NB4 (cell line): ENCODE data around the gene SPDYE17.
A peak's percentile ranks its signal among the peaks of the same experiment; 100 is the strongest.
"Not testable (repeated sequence)": the region's sequence is repeated elsewhere in the genome, so short reads cannot be mapped to it uniquely, and the experiment has no call there.

Source experiments
- DNase-seq: peaks from one replicate; pipeline ENCODE4 v3.0.0; 2010; ENCODE audit warnings: low read depth
- H3K4me3 ChIP-seq: one replicate; pipeline ENCODE4 v1.5.1; 2011; ENCODE audit warnings: mild to moderate bottlenecking, low read depth, low read length, moderate library complexity
- MYC ChIP-seq: IDR thresholded peaks from 2 replicates; pipeline ENCODE4 v1.6.1; 2011; ENCODE audit warnings: low read depth, low read length
- POLR2A ChIP-seq: IDR thresholded peaks from 2 replicates; pipeline ENCODE4 v1.6.1; 2011; ENCODE audit warnings: mild to moderate bottlenecking; ENCODE audit not compliant: insufficient read length; ENCODE audit errors: extremely low read depth
- TF ChIP-seq, protein P1 (sequence below): IDR thresholded peaks from 2 replicates; pipeline ENCODE4 v1.6.1; 2011; ENCODE audit warnings: low read depth, low read length
- TF ChIP-seq, protein P2 (sequence below): IDR thresholded peaks from one replicate; pipeline ENCODE4 v1.5.1; 2012; ENCODE audit warnings: low read depth, low read length

The SPDYE17 gene

DNA sequence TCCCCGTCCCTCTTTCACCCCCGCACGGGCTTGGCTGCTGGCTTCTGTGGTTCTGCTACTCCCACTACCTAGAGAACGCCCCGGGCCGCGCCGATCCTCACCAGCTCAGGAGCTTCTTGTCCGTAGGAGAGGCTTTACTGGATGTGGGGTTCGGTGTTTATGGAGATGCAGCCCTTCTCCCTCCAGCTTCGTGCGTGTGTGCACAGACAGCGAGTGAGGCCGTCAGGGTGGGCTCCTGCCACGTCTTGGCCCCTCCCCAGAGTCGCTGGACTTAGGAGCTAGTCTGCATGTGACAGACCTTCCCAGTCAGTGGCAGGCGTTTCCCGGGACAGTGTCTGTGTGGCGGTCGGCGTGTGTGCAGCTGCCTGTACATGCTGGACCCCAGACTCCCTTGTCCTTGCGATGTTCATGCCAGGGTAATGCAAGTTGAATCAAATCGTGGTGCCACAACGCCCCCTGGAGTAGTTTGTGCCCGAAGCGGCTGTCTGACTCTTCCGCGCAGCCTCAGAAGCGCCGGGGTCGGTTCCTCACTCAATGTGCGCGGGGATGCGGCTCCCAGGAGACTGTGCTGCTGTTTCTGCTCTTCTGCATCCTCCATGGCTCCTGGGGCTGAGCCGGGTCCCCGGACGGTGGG, 32.6 kb downstream of the SPDYE17 start:
- not testable (repeated sequence) for H3K4me3 ChIP-seq, DNase-seq

DNA sequence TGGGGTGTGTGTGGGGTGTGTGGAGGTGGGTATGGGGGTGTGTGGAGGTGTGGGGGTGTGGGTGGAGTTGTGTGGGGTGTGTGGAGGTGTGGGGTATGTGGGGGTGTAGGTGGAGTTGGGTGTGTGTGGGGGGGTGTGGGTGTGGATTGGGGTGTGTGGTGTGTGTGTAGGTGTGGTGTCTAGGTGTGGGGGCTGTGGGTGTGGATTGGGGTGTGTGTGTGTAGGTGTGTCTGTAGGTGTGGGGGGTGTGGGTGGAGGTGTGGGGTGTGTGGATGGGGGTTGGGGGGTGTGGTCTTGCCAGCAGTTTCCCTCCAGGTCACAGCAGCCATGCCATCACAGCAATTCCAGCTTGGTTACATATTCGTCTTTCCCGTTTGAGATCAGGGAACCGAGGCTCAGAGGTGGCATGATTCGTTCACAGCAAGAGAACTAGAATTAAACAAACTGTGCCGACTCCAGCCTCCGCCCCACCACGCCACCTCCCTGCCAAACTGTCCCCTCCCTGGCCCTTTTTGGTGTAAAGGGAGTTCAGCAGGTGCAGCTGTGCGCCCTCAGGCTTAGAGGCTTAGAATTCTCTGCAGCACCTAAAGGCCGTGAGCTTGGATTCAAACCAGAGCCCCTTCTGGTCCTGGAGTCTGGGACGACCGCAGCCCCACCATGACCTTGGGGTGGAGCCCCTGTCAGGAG, 33.3 kb downstream of the SPDYE17 start:
- DNase-seq, result peak; percentile 50
- H3K4me3 ChIP-seq, result not testable (repeated sequence)

DNA sequence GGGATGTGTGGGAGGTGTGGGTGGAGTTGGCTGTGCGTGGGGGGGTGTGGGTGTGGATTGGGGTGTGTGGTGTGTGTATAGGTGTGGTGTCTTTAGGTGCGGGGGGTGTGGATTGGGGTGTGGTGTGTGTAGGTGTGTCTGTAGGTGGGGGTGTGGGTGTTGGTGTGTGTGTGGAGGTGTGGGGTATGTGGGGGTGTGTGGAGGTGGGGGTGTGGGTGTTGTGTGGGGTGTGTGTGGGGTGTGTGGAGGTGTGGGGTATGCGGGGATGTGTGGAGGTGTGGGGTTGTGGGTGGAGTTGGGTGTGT, 33.9 kb downstream of the SPDYE17 start:
- no peak overlapping the region for H3K4me3 ChIP-seq
- TF ChIP-seq MYC, result no peak
- DNase-seq, result peak; percentile 13

DNA sequence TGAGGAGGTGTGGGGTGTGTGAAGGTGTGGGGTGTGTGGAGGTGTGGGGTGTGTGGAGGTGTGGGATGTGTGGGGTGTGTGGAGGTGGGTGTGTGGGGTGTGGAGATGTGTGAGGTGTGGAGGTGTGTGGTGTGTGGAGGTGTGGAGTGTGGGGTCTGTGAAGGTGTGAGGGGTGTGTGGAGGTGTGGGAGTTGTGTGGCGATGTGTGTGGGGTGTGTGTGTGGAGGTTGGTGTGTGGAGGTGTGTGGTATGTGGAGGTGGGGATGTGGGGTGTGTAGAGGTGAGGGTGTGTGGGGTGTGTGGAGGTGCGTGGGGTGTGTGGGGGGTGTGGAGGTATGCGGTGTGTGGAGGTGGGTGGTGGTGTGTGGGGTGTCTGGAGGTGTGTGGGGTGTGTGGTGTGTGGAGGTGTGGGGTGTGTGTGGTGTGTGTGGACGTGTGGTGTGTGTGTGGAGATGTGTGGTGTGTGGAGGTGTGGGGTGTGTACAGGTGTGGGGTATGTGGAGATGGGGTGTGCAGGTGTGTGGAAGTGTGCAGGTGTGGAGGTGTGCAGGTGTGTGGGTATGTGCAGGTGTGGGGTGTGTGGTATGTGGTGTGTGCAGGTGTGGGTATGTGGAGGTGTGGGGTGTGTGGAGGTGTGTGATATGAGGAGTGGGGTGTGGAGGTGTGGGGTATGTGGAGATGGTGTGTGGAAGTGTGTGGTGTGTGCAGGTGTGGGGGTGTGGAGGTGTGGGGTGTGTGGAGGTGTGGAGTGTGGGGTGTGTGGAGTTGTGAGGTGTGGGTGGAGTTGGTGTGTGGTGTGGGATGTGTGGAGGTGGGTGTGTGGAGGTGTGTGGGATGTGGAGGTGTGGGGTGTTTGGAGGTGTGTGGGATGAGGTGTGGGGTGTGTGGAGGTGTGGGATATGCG, 34.5 kb downstream of the SPDYE17 start:
- no peak overlapping the region for H3K4me3 ChIP-seq
- peak; percentile 18 for DNase-seq
- TF ChIP-seq, protein P1, sequence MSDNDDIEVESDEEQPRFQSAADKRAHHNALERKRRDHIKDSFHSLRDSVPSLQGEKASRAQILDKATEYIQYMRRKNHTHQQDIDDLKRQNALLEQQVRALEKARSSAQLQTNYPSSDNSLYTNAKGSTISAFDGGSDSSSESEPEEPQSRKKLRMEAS, result no peak
- no peak for TF ChIP-seq MYC
- no peak for TF ChIP-seq POLR2A
- TF ChIP-seq, protein P2, sequence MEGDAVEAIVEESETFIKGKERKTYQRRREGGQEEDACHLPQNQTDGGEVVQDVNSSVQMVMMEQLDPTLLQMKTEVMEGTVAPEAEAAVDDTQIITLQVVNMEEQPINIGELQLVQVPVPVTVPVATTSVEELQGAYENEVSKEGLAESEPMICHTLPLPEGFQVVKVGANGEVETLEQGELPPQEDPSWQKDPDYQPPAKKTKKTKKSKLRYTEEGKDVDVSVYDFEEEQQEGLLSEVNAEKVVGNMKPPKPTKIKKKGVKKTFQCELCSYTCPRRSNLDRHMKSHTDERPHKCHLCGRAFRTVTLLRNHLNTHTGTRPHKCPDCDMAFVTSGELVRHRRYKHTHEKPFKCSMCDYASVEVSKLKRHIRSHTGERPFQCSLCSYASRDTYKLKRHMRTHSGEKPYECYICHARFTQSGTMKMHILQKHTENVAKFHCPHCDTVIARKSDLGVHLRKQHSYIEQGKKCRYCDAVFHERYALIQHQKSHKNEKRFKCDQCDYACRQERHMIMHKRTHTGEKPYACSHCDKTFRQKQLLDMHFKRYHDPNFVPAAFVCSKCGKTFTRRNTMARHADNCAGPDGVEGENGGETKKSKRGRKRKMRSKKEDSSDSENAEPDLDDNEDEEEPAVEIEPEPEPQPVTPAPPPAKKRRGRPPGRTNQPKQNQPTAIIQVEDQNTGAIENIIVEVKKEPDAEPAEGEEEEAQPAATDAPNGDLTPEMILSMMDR, result no peak

DNA sequence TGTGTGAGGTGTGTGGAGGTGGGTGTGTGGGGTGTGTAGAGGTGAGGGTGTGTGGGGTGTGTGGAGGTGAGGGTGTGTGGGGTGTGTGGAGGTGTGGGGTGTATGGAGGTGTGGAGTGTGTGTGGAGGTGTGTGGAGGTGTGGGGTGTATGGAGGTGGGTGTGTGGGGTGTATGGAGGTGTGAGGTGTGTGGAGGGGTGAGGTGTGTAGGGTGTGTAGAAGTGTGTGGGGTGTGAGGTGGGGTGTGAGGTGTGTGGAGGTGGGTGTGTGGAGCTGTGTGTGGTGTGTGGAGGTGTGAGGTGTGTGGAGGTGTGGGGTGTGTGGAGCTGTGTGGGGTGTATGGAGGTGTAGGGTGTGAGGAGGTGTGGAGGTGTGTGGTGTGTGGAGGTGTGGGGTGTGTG, 35.2 kb downstream of the SPDYE17 start:
- not testable (repeated sequence) for DNase-seq, H3K4me3 ChIP-seq

DNA sequence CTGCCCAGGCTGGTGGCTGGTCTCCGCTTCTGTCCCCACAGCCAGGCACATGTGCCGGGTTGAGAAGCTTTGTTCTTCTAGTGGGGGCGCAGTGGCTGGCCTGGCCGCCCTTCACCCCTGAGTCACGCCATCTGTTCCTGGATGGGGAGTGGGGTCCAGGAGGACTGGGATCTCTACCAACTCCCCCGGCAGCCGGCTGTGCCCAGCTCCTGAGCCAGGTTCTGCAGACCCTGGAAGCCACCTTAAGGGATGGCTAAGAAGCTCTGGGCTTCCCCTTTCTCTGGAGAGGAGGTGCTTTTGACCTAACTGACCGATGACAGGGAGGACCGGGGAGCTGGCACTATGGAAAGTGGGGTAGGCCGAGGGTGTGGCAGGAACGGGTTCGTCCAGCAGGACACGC, 37.9 kb downstream of the SPDYE17 start:
- DNase-seq, result not testable (repeated sequence)

DNA sequence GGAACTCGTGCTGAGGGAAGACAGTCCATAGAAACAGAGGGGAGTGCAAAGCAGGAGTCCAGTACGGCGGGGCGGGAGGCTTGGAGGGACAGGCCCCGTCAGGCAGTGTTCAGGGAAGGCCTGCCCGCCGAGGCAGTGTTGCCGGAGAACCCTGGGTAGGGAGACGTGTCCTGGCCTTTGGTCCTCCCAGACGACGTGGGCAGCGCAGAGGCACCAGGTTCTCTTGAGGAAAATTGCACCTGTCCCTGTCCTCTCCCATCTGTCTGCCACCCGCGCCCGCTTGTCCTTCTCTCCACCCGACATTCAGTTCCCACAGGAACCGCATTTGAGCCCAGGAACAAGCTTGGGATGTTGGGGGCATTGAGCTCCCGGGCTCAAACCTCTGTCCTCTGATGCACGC, 38.3 kb downstream of the SPDYE17 start:
- DNase-seq, H3K4me3 ChIP-seq: not testable (repeated sequence)

More for the DNA sequence above, 37.9 kb downstream of the SPDYE17 start:
- not testable (repeated sequence) for H3K4me3 ChIP-seq

DNA sequence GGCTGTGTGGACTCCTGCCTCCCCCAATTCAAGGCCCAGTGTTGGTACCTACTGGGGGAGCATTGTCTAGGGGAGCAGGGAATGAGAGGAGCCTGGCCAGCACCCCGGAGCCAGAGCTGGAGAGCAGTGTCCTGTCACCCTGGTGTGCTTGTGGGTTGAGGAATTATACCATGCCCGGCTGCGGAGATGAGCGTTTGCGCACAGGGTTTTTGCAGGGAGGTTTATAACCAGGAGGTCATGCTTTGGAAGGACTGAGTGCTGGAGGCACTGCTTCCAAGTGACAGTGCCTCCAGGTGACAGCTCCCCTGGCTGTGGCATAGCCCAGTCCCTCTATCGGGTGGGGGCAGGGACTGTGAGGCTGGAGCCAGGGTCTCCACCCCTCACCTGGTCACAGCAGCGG, 39.3 kb downstream of the SPDYE17 start:
- not testable (repeated sequence) for DNase-seq, H3K4me3 ChIP-seq

DNA sequence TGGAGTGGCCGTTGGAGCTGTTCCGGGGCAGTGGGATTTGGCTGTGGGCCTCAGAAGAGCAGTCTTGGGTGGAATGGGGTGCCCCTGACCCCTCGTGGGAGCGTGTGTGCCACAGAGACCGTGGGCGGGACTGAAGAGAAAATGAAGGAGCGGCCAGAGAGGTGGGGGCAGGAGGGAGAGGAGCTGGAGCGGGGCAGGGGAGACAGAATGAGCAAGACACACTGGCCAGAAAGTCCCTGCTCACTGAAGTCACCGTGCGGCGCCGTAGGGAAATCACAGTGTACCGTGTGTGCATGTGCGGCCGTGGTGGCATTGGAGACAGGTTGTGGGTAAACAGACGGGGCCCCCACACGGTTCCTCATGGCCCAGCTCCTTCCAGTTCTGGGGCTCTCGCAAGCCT, 40.0 kb downstream of the SPDYE17 start:
- not testable (repeated sequence) for H3K4me3 ChIP-seq
- peak; percentile 23 for DNase-seq

DNA sequence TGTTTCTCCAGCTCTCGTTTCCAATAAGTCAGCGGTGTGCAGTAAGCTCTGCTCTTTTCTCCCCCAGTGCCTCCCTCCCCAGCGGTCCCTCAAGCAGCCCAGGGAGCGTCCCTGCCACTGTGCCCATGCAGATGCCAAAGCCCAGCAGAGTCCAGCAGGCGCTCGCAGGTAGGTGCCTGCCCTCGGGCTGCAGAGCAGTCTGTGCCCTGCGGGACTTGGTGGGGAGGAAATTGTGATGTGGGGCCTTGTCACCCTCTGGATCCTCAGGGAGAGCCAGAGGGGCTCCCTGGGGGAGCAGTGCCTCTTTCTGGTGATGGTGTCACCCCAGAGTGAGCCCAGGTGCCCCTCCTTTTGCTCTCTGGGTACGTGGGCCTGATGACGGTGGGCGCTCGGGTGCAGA, 42.0 kb downstream of the SPDYE17 start:
- not testable (repeated sequence) for H3K4me3 ChIP-seq, DNase-seq

DNA sequence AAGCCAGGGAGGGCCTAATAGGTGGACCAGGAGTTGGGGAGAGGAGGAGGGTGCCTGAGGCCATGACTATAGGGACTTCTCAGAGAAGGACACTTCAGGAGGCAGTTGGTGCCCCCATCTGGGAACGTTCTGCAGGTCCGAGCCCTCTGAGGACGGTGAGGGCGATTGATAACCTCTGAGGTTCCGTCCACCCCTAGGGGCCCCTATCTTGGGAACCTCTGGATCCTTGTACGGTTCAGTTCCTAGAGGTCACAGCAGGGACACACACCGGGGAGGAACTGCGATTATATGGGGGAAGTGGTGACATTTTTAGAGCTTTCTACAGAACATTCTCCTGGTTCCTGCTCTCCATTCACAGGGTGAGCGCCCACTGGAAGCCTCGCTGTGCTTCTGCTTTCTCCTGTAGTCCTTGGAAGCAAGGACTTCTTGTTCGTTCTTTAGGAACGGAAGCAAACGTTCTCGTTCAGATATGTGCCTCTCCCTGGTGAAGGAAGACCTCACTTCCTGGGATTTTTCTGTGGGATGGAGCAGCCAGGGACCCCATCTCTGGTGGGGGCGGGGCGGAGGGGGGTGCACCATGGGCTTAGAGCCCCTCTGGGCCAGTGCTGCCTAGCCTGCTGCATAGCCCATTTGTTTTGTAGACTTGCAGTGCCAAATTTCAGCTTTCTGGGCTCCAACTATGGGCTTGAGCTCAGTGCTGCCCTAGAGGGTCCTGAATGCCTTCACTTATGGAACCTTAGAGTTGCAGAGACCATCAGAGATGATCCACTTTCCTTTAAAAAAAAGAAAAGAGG, 46.0 kb downstream of the SPDYE17 start:
- H3K4me3 ChIP-seq, DNase-seq: not testable (repeated sequence)

DNA sequence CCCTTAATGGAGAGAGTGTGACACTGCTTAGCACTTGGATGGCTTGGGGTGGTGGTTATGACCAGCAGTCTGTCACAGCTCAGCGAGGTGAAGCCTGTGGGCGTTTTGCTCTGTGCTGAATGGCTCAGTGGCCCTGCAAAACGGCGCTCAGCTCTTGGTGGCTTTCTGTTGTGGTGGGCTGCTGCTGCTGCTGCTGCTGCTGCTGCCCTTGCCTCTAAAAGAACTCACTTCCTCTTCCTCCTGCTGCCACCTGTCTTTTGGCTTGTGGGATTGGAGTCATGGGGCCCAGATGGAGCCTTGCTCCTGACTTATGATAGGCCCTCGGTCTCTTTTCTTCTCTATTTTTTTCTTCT, 47.4 kb downstream of the SPDYE17 start:
- DNase-seq, H3K4me3 ChIP-seq: not testable (repeated sequence)

DNA sequence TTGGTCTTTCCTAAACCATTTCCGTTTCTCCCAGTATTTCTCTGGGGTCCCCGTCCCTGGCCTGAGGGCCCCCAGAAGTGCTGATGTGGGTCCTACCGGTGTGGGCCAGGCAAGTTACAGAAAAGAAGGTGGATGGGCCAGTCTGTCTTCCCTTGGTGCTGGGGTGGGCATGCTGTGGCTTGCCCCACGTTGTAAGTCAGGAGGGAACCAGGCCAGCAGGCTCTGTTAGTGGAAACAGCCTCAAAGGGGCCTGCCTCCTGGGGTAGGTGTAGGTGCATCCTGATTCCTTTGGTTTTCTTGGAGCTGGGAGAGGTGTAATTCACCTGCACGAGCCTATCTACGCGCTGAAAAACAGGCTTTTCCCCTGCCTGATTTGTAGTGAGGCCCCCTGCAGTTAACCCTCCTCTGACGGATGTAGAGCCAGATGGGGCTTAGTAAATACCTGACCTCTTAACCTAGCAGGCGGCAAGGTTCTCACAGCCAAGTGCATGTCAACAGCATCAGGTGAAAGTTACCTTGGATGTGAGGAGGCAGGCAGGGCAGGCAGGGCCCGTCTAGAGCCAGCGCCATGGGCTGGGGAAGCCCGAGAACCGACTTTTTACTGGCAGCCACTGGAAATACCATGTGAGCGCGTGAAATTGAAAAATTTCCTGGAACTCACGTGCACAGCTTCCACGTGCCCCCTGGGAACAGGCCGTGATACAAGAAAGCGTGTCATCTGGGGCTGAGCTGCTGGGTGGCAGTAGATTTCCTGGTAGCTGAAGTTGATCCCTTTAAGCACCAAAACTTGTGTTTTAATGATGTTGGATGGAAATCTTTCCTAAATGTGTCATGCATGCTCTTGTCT, 48.0 kb downstream of the SPDYE17 start:
- not testable (repeated sequence) for DNase-seq, H3K4me3 ChIP-seq

DNA sequence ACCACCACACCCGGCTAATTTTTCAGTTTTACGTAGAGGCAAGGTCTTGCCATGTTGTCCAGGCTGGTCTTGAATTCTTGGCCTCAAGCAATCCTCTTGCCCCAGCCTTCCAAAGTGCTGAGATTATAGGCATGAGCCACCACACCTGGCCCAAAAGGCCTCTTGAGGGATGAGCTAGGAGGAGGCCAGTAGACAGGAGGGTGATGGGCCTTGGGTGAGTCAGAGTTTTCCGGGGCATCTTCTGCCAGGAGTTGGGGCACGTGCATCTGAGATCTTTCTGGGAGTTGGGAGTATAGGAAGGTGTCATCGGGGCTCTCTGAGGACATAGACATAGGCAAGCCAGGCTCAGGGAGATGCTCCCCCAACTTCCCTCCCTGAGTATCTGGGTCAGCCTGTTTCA, 48.8 kb downstream of the SPDYE17 start:
- DNase-seq, H3K4me3 ChIP-seq: not testable (repeated sequence)

DNA sequence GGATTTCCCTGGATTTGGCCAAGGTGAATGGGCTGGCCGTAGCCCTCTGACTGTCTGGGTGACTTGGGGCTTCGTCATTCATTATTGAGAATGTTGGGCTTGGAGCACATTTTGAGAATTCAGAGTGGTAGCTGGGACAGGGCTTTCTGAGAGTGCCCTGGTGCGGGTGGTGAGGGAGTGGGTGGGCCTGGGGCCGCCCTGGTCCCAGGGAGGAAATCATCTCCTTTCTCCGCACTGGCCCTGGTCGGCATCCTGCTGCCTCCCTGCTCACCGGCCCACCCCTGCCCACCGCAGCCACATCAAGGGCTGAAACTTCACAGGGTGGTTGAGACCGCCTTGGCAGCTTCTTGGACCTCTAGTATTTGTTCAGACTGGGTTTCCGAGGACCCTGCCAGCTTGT, 49.7 kb downstream of the SPDYE17 start:
- DNase-seq, H3K4me3 ChIP-seq: not testable (repeated sequence)
